ENCODE results near the gene NLRP3.

GRCh38 chr1:247494767-247495166, 78.8 kb downstream of the NLRP3 start:
- TF ChIP-seq POLR2A (IDR thresholded peaks at IDR 0.05) (no peak), CTCF (IDR thresholded peaks at IDR 0.05) (no peak)

All from esophagus squamous epithelium (tissue), 4 donors.